GF-D8 (cell line): ENCODE results near the gene LRRC28.

Experiments
- DNase-seq: peaks from one replicate; lab custom pipeline; 2025; lab: John Stamatoyannopoulos, UW

The LRRC28 gene

GRCh38 chr15:99435113-99435695 lies 183.9 kb downstream of the LRRC28 start:
- DNase-seq, result no peak

GRCh38 chr15:99435877-99436541 lies 184.7 kb downstream of the LRRC28 start:
- no peak for DNase-seq

- no peak for DNase-seq
These were observed 185.4 kb downstream of the LRRC28 start for GRCh38 chr15:99436542-99437314.

- no peak for DNase-seq
These were observed 186.3 kb downstream of the LRRC28 start for GRCh38 chr15:99437315-99438223.

- no peak for DNase-seq
These were observed 186.9 kb downstream of the LRRC28 start for GRCh38 chr15:99438224-99438585.

- DNase-seq, result no peak
These were observed 187.6 kb downstream of the LRRC28 start for GRCh38 chr15:99438691-99439523.

- DNase-seq, result no peak
These were observed 188.2 kb downstream of the LRRC28 start for GRCh38 chr15:99439524-99439835.

GRCh38 chr15:99440029-99440428 lies 188.7 kb downstream of the LRRC28 start:
- DNase-seq, result no peak
